ENCODE data around the gene SPEF1.

Gene SPEF1

GRCh38 chr20:3751305-3751674 lies 30.0 kb downstream of the SPEF1 start:
- H3K9me3 ChIP-seq (ENCODE audit: control insufficient read depth, low read length), result no peaks in the 10 kb centered on the region
- H3K27me3 ChIP-seq (ENCODE audit: control insufficient read depth, insufficient read depth, low read length), result peaks cover 5% of the 10 kb centered on the region
- H3K4me1 ChIP-seq, result no peaks in the 10 kb centered on the region
- H3K36me3 ChIP-seq (ENCODE audit: control insufficient read depth, insufficient read depth, low read length), result no peaks in the 10 kb centered on the region
- no peak overlapping the region for H3K4me3 ChIP-seq (ENCODE audit: low read depth, low read length)
- no peaks in the 10 kb centered on the region for H3K79me2 ChIP-seq
- H2AFZ ChIP-seq, result no peak overlapping the region
- no peak overlapping the region for H3K27ac ChIP-seq
- H3K4me2 ChIP-seq (ENCODE audit: low read length), result no peak overlapping the region
- TF ChIP-seq CTCF (IDR thresholded peaks at IDR 0.05), result no peak
- H3K9ac ChIP-seq, result no peak overlapping the region

- Histone ChIP-seq H2AFZ (no peak overlapping the region), H3K4me2 (ENCODE audit: low read length) (no peak overlapping the region), H3K27ac (no peak overlapping the region), H3K36me3 (ENCODE audit: control insufficient read depth, insufficient read depth, low read length) (no peaks in the 10 kb centered on the region), H3K9ac (no peak overlapping the region), H3K79me2 (no peaks in the 10 kb centered on the region), H3K4me1 (peaks cover 7% of the 10 kb centered on the region), H3K4me3 (ENCODE audit: low read depth, low read length) (no peak overlapping the region), H3K9me3 (ENCODE audit: control insufficient read depth, low read length) (no peaks in the 10 kb centered on the region), H3K27me3 (ENCODE audit: control insufficient read depth, insufficient read depth, low read length) (peaks cover 5% of the 10 kb centered on the region)
- peak; percentile 50 for TF ChIP-seq CTCF (IDR thresholded peaks at IDR 0.05)
These were observed 31.3 kb downstream of the SPEF1 start for GRCh38 chr20:3749689-3750531.

GRCh38 chr20:3749087-3749688 lies 32.1 kb downstream of the SPEF1 start:
- Histone ChIP-seq H3K27ac (no peak overlapping the region), H3K4me3 (ENCODE audit: low read depth, low read length) (no peak overlapping the region), H3K27me3 (ENCODE audit: control insufficient read depth, insufficient read depth, low read length) (peaks cover 5% of the 10 kb centered on the region), H2AFZ (no peak overlapping the region), H3K36me3 (ENCODE audit: control insufficient read depth, insufficient read depth, low read length) (no peaks in the 10 kb centered on the region), H3K79me2 (no peaks in the 10 kb centered on the region), H3K4me2 (ENCODE audit: low read length) (no peak overlapping the region), H3K9ac (no peak overlapping the region), H3K4me1 (peaks cover 13% of the 10 kb centered on the region), H3K9me3 (ENCODE audit: control insufficient read depth, low read length) (no peaks in the 10 kb centered on the region)
- TF ChIP-seq CTCF (IDR thresholded peaks at IDR 0.05), result no peak

GRCh38 chr20:3748073-3748472 lies 33.2 kb downstream of the SPEF1 start:
- H3K4me1 ChIP-seq, result peaks cover 13% of the 10 kb centered on the region
- no peak overlapping the region for H3K9ac ChIP-seq
- peaks cover 5% of the 10 kb centered on the region for H3K27me3 ChIP-seq (ENCODE audit: control insufficient read depth, insufficient read depth, low read length)
- H3K36me3 ChIP-seq (ENCODE audit: control insufficient read depth, insufficient read depth, low read length), result no peaks in the 10 kb centered on the region
- no peaks in the 10 kb centered on the region for H3K79me2 ChIP-seq
- no peaks in the 10 kb centered on the region for H3K9me3 ChIP-seq (ENCODE audit: control insufficient read depth, low read length)
- no peak overlapping the region for H3K4me3 ChIP-seq (ENCODE audit: low read depth, low read length)
- no peak overlapping the region for H3K4me2 ChIP-seq (ENCODE audit: low read length)
- H2AFZ ChIP-seq, result no peak overlapping the region
- H3K27ac ChIP-seq, result no peak overlapping the region
- TF ChIP-seq CTCF (IDR thresholded peaks at IDR 0.05), result no peak

Measured in parathyroid adenoma (tissue), 2 donors.